AG04450 (cell line): ENCODE results near the gene SERINC1. TPM values are rescaled to one million over a fixed set of nuclear protein-coding genes. Genes with fewer than 3 reads are reported as not detected.
"Not testable (repeated sequence)": the region's sequence is repeated elsewhere in the genome, so short reads cannot be mapped to it uniquely, and the experiment has no call there.

Experiments
- CTCF ChIA-PET: fragments of 300-600, 350-600 bp; formaldehyde crosslinking; extraction: SDS; loops from one replicate; lab custom pipeline; 2022; ENCODE audit warnings: antibody characterized with exemption, inconsistent platforms; lab: Charles Lee
- POLR2A ChIA-PET: fragments of 350-600 bp; formaldehyde crosslinking; extraction: SDS; loops from one replicate; lab custom pipeline; 2021; ENCODE audit warnings: antibody characterized with exemption, inconsistent platforms; lab: Yijun Ruan, JAX
- DNase-seq: peaks from one replicate; pipeline ENCODE4 v3.0.0-alpha.2; 2011; ENCODE audit warnings: low read depth, low spot score
- H3K27ac ChIP-seq: one replicate; pipeline ENCODE4 v1.5.1; 2012; ENCODE audit warnings: low read depth, low read length, control low read depth
- H3K27me3 ChIP-seq: one replicate; pipeline ENCODE4 v1.6.0; 2012; ENCODE audit warnings: low read length; ENCODE audit not compliant: control insufficient read depth, insufficient read depth
- H3K4me3 ChIP-seq: 2 replicates; pipeline ENCODE4 v1.5.1; 2011; ENCODE audit warnings: mild to moderate bottlenecking, low read depth, low read length, control low read depth
- H3K9me3 ChIP-seq: 2 replicates; pipeline ENCODE4 v1.5.1; 2012; ENCODE audit warnings: low read length; ENCODE audit not compliant: control insufficient read depth, insufficient read depth
- polyA minus RNA-seq: library from RNA; depleted of rRNA, polyadenylated mRNA; stranded (reverse); fragments of >200 nt; gene quantifications from 2 replicates; pipeline ENCODE4 v1.2.3, GENCODE V29; 2011; rRNA and poly(A)+ RNA removed
- polyA plus RNA-seq: library from polyadenylated mRNA; depleted of rRNA; stranded (reverse); fragments of >200 nt; gene quantifications from 2 replicates; pipeline ENCODE4 v1.2.3, GENCODE V29; 2011; rRNA removed
- TF ChIP-seq, protein P1 (sequence below): IDR thresholded peaks from 2 replicates; pipeline ENCODE4 v1.5.1; 2011; ENCODE audit warnings: low read depth, low read length, control low read depth, inconsistent platforms

The SERINC1 gene
- 141 and 186 TPM in 2 replicates for polyA plus RNA-seq
- 110 and 185 TPM in 2 replicates for polyA minus RNA-seq

DNA sequence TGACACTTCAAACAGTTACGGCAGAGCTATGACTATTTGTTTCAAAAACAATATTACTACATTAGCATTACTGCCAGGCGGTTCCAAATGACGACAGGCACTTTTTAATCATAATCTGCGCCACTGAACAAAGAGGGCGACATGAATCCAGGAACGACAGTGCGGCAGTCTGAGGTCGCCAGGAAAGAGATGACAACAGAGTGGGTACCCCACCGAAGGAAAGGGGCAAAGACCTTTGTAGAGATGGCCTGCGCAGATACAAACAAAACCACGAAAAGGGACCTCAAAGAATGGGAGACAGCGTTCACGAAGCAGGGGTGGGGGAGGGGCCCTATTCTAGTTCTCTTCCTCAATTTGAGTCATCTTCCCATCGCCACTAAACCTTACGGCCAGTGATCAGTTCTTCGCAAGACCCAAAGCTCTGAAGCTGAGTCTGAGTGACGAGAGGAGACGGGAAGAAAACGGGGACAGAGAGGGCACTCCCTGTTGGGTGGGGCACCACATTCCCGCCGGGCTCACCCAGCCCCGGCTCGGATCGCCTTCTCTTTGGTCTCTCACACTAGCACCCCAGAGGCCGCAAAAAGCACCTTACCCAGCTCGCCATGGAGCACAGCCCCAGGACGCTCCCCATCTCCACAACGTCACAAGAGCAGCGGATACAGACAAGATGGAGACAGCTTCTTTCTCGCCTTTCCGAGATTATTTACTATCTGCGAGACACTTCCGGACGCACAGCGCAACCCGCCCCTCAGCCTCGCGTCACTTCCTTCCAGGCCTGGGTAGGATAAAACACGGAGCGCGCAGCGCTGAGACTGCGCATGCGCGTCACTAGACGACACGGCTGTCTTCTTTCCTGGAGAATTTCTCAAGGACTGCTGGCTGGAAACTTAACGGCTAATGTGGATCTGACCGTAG is at the start of gene SERINC1:
SERINC1 (minus strand) TSS at position 701 of the 915 bp plus-strand sequence; CDS start at position 631, 70 bp downstream.
- H3K27me3 ChIP-seq = no peaks in the 10 kb centered on the region
- DNase-seq = peak; percentile 88
- H3K4me3 ChIP-seq = peak within 1 kb of the TSS; percentile 95
- TF ChIP-seq, protein P1, sequence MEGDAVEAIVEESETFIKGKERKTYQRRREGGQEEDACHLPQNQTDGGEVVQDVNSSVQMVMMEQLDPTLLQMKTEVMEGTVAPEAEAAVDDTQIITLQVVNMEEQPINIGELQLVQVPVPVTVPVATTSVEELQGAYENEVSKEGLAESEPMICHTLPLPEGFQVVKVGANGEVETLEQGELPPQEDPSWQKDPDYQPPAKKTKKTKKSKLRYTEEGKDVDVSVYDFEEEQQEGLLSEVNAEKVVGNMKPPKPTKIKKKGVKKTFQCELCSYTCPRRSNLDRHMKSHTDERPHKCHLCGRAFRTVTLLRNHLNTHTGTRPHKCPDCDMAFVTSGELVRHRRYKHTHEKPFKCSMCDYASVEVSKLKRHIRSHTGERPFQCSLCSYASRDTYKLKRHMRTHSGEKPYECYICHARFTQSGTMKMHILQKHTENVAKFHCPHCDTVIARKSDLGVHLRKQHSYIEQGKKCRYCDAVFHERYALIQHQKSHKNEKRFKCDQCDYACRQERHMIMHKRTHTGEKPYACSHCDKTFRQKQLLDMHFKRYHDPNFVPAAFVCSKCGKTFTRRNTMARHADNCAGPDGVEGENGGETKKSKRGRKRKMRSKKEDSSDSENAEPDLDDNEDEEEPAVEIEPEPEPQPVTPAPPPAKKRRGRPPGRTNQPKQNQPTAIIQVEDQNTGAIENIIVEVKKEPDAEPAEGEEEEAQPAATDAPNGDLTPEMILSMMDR = no peak
- CTCF ChIA-PET = interaction anchor here (0.8 to 2.6 kb wide), 4 partner anchors 20 to 88 kb away, joined by 3 to 23 read pairs (median 10); partner anchors contain the start of gene HSF2
- POLR2A ChIA-PET = interaction anchor here (0.6 to 1.3 kb wide), 3 partner anchors 72 to 1593 kb away, joined by 3 to 6 read pairs (median 4); partner anchors contain the start of genes HSF2 and SMPDL3A
- no peaks in the 10 kb centered on the region for H3K9me3 ChIP-seq
- peak within 1 kb of the TSS; percentile 71 for H3K27ac ChIP-seq

DNA sequence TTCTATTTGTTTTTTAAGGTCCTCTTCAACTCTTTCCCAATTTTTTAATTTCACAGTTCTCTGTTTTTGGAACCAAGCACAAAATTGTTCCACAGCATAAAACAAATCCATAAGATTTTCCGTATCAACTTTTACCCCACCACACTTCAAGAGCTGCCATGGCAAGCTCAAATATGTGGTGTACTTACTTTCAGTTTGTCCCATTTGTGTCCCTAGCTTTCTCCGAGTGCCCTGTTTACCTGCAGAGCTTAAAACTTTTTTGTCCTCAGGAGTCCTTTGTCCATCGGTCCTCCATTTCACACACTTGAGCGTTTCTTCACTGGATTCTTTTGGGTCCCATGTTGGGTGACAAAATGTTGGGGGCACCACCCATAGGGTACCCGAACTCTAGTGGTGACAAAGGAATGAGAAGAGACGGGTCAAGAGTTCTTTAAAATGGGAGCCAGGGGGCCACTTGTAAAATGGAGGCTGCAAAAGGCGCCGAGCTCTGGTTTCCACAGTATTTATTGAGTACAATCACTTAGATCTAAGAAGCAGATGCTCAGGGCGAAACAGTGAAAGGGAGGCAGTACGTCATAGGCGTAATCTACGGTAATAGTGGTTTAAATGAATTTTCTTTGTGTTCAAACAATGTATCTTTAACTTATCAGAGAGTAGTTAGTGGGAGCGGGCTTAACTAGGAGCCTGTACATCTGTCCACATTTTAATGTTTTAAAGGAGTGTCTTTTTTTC is 39.8 kb upstream of the SERINC1 start:
- Histone ChIP-seq H3K27me3 (no peaks in the 10 kb centered on the region), H3K4me3 (no peak overlapping the region), H3K27ac (no peak overlapping the region), H3K9me3 (no peaks in the 10 kb centered on the region)
- TF ChIP-seq, protein P1 = no peak
- ChIA-PET POLR2A (no interaction called here), CTCF (interaction anchor here (1.7 kb wide), 1 partner anchor 19 kb away, joined by 7 read pairs; no protein-coding TSS in a partner anchor)
- DNase-seq = no peak

- CTCF ChIA-PET = interaction anchor here (0.7 to 1.0 kb wide), 2 partner anchors 13 to 1212 kb away, joined by 3 to 5 read pairs; no protein-coding TSS in a partner anchor
Observed at GRCh38 chr6:122505170-122505569, 33.6 kb upstream of the SERINC1 start.

DNA sequence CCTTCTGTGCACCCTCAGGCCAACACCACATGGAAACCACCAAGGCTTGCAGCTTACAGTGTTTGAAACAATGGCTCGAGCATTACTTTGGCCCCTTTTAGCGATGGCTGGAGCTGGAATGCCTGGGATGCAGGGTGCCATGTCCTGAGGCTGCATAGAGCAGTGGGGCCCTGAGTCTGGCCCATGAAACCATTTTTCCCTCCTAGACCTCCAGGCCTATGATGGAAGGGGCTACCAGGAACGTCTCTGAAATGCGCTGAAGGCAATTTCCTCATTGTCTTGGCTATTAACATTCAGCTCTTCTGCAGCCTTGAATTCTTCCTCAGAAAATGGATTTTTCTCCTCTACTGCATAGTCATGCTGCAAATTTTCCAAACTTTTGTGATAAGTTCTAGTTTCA is 29.9 kb upstream of the SERINC1 start:
- CTCF ChIA-PET = interaction anchor here (2.7 kb wide), 1 partner anchor 10 kb away, joined by 17 read pairs; no protein-coding TSS in a partner anchor
- no peaks in the 10 kb centered on the region for H3K27me3 ChIP-seq
- POLR2A ChIA-PET = no interaction called here
- TF ChIP-seq, protein P1 = no peak
- DNase-seq = no peak
- H3K27ac ChIP-seq = no peak overlapping the region
- H3K9me3 ChIP-seq = no peaks in the 10 kb centered on the region
- no peak overlapping the region for H3K4me3 ChIP-seq

More at GRCh38 chr6:122505170-122505569, 33.6 kb upstream of the SERINC1 start:
- H3K9me3 ChIP-seq, POLR2A ChIA-PET, H3K27ac ChIP-seq, DNase-seq, H3K4me3 ChIP-seq, H3K27me3 ChIP-seq: not testable (repeated sequence)

DNA sequence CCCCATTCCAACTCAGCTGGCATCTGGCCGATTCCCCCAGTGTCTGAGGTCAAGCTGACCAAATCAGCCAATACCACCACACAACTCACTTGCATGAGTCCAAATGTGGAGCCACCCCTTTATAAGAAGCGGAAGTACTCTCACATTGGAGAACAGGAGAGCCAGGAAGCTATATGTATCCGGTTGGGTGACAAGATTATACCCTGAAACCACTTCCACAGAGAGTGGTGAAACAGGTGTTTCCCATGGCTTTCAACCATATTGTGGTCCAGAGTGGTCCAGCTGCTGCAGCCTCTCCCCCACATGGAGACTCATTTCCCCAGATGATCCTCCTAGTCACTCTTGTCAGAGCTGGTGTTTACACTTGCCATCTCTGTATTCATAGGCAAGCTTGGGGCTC is 24.0 kb upstream of the SERINC1 start:
- H3K4me3 ChIP-seq = no peak overlapping the region
- ChIA-PET CTCF (interaction anchor here (2.3 kb wide), 1 partner anchor 36 kb away, joined by 16 read pairs; no protein-coding TSS in a partner anchor), POLR2A (no interaction called here)
- no peaks in the 10 kb centered on the region for H3K27me3 ChIP-seq
- no peak overlapping the region for H3K27ac ChIP-seq
- H3K9me3 ChIP-seq = no peaks in the 10 kb centered on the region
- TF ChIP-seq, protein P1 = no peak
- DNase-seq = no peak
